ENCODE data around the gene FKBP3. TPM values are rescaled to one million over a fixed set of nuclear protein-coding genes. Genes with fewer than 3 reads are reported as not detected.
A peak's percentile ranks its signal among the peaks of the same experiment; 100 is the strongest.

Gene FKBP3
- polyA plus RNA-seq, 1 experiment, result 105 TPM

DNA sequence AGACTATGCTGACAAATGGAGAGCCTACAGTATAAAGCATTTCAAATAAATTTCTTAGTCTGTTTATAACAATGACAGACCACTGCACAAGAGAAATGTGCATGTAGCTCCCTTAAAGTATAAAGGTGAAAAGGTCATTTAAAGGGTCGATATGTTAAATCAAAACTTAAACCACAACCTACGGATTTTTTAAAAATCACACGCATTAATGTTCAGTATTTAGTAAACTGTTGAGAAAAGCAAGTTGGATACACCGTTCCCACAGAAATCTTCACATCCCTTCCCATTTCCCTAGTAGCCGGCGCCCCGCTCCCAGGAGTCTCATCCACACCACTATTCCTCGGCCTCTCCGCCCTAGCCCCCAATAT lies 614 bp downstream of the FKBP3 start:
- Histone ChIP-seq H3K4me3 (ENCODE audit: low read depth, low read length) (peak overlapping the region; percentile 81), H3K9me3 (ENCODE audit: control insufficient read depth, insufficient read depth, low read length) (no peaks in the 10 kb centered on the region), H3K27ac (ENCODE audit: low read depth, low read length) (peak overlapping the region; percentile 72), H3K27me3 (ENCODE audit: control insufficient read depth, insufficient read depth, low read length) (no peaks in the 10 kb centered on the region)
- TF ChIP-seq, protein P1, sequence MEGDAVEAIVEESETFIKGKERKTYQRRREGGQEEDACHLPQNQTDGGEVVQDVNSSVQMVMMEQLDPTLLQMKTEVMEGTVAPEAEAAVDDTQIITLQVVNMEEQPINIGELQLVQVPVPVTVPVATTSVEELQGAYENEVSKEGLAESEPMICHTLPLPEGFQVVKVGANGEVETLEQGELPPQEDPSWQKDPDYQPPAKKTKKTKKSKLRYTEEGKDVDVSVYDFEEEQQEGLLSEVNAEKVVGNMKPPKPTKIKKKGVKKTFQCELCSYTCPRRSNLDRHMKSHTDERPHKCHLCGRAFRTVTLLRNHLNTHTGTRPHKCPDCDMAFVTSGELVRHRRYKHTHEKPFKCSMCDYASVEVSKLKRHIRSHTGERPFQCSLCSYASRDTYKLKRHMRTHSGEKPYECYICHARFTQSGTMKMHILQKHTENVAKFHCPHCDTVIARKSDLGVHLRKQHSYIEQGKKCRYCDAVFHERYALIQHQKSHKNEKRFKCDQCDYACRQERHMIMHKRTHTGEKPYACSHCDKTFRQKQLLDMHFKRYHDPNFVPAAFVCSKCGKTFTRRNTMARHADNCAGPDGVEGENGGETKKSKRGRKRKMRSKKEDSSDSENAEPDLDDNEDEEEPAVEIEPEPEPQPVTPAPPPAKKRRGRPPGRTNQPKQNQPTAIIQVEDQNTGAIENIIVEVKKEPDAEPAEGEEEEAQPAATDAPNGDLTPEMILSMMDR (IDR thresholded peaks at IDR 0.05; ENCODE audit: low read depth, low read length), result no peak
- ChIA-PET CTCF (interaction anchor here (0.7 to 1.6 kb wide), 4 partner anchors 120 to 280 kb away, joined by 4 to 10 read pairs (median 4); no protein-coding TSS in a partner anchor), POLR2A (interaction anchor here (0.5 to 1.0 kb wide), 3 partner anchors 64 to 172 kb away, joined by 3 to 5 read pairs (median 3); partner anchors contain the start of genes KLHL28, MIS18BP1 and TOGARAM1)
- DNase-seq (ENCODE audit: low read depth, low spot score), result no peak

DNA sequence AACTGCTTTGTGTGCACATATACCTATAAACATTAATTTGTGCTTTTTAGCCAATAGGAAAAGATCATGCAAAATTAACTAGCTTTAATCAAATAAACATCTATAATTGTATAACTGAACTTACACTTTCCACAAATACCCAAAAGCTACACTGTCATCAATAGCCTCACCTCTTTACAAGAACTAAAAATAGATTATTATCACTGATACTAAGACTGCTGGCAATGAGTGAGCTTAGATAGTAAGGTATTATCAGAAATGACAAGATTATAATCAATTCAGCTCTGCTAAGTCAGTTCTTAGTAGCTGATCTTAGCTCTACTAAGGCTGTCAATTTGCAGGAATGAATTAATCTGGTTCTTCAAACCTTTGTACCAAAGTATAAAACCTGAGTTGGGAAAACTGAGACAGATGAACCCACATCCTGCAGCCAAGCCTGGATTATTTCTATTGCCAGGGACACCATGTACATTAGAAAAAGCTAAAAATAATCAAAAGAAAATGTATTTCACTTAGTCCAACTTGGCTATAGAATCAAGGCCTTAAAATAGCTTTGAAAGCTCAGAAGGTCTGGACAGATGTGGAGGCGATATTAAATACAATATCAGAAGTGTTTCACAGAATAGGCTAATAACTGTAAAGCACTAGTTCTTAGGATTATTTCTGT lies 5.2 kb downstream of the FKBP3 start:
- TF ChIP-seq, protein P1 (IDR thresholded peaks at IDR 0.05; ENCODE audit: low read depth, low read length), result no peak
- ChIA-PET POLR2A (no interaction called here), CTCF (interaction anchor here (5.0 kb wide), 1 partner anchor 139 kb away, joined by 24 read pairs; no protein-coding TSS in a partner anchor)
- Histone ChIP-seq H3K27ac (ENCODE audit: low read depth, low read length) (no peak overlapping the region), H3K4me3 (ENCODE audit: low read depth, low read length) (no peak overlapping the region), H3K9me3 (ENCODE audit: control insufficient read depth, insufficient read depth, low read length) (no peaks in the 10 kb centered on the region), H3K27me3 (ENCODE audit: control insufficient read depth, insufficient read depth, low read length) (no peaks in the 10 kb centered on the region)
- DNase-seq (ENCODE audit: low read depth, low spot score), result no peak

DNA sequence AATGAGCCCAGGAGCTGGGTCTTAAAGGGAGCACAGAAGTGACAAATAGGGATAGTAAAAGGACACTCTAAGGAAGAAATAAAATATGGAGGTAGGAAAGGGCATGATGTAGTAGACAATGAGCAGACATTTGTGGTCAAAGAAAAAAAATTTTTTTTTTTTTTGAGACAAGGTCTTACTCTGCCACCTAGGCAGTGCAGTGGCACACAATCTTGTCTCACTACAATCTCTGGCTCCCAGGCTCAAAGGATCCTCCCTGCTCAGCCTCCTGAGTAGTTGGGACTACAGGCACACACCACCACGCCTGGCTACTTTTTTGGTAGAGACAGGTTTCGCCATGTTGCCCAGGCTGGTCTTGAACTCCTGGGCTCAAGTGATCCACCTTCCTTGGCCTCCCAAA lies 8.5 kb downstream of the FKBP3 start:
- ChIA-PET CTCF (interaction anchor here (1.3 kb wide), 1 partner anchor 212 kb away, joined by 3 read pairs; no protein-coding TSS in a partner anchor), POLR2A (no interaction called here)
- no peaks in the 10 kb centered on the region for H3K9me3 ChIP-seq (ENCODE audit: control insufficient read depth, insufficient read depth, low read length)
- no peak overlapping the region for H3K27ac ChIP-seq (ENCODE audit: low read depth, low read length)
- no peak for DNase-seq (ENCODE audit: low read depth, low spot score)
- H3K27me3 ChIP-seq (ENCODE audit: control insufficient read depth, insufficient read depth, low read length), result no peaks in the 10 kb centered on the region
- no peak overlapping the region for H3K4me3 ChIP-seq (ENCODE audit: low read depth, low read length)
- TF ChIP-seq, protein P1 (IDR thresholded peaks at IDR 0.05; ENCODE audit: low read depth, low read length), result no peak

DNA sequence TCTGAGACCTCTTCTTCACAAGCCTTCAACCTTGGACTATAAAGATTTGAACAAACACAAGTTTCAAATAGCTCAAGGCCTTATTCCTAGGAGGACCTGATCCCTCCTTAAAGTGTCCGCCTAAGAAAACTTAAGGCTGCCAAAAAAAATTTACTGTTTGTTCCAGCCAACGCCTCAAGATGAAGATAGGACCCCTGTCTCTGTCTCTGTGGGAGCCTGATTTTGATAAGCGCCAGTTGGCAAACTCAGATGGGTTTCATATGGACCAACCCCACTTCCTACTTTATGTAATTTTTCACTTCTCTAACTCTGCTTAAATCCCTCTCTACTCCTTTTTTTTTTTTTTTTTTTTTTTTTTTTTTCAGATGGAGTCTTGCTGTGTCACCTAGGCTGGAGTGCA lies 11.0 kb downstream of the FKBP3 start:
- H3K9me3 ChIP-seq (ENCODE audit: control insufficient read depth, insufficient read depth, low read length), result no peaks in the 10 kb centered on the region
- ChIA-PET CTCF (no interaction called here), POLR2A (interaction anchor here (0.6 kb wide), 1 partner anchor 162 kb away, joined by 4 read pairs; no protein-coding TSS in a partner anchor)
- no peak overlapping the region for H3K4me3 ChIP-seq (ENCODE audit: low read depth, low read length)
- H3K27ac ChIP-seq (ENCODE audit: low read depth, low read length), result no peak overlapping the region
- H3K27me3 ChIP-seq (ENCODE audit: control insufficient read depth, insufficient read depth, low read length), result no peaks in the 10 kb centered on the region
- no peak for DNase-seq (ENCODE audit: low read depth, low spot score)
- TF ChIP-seq, protein P1 (IDR thresholded peaks at IDR 0.05; ENCODE audit: low read depth, low read length), result no peak

DNA sequence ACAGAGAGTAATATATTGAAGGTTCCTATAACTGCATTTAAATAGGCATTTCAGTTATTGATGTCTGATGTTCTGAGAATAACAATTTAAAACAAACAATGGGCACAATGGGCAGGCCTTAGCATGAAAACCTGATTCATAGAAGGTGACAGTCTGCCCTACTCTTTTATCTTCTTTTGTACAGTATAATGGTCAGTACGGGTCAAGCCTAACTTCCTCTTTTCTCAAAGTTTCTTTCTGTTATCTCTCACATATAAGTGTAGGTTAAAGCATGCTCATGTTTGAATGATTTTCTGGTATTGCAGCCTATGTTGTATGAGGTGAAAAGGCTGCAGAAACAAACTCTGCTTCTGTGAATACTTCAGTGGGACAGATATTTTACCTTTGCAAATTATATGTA lies 14.2 kb downstream of the FKBP3 start:
- TF ChIP-seq, protein P1 (IDR thresholded peaks at IDR 0.05; ENCODE audit: low read depth, low read length), result no peak
- CTCF ChIA-PET, result no interaction called here
- H3K27me3 ChIP-seq (ENCODE audit: control insufficient read depth, insufficient read depth, low read length), result no peaks in the 10 kb centered on the region
- H3K27ac ChIP-seq (ENCODE audit: low read depth, low read length), result no peak overlapping the region
- POLR2A ChIA-PET, result no interaction called here
- no peaks in the 10 kb centered on the region for H3K9me3 ChIP-seq (ENCODE audit: control insufficient read depth, insufficient read depth, low read length)
- H3K4me3 ChIP-seq (ENCODE audit: low read depth, low read length), result no peak overlapping the region
- DNase-seq (ENCODE audit: low read depth, low spot score), result no peak

Data from AG04450 (cell line).